ENCODE results near the gene CACNA1D.

The CACNA1D gene

DNA sequence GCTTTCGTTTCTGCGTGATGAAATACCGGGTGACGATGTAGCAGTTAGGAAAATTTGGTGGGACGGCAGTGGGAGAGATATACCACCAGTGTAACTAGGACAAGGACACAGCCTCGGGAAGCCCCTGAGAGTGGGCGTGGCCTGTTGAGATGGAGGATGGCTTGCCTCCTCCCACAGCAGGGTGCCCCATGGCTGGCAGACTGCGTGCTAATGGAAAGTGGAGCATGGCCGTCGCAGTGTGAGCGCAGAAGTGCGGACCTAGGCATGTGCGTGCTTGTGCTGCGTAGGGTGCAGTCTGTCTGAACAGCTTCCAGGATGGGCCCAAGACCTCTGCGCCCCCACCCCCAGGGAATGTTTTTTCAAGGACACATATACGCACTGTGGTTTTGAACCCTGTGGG lies 295.0 kb downstream of the CACNA1D start:
- no peak overlapping the region for H3K4me3 ChIP-seq (replicated peaks; ENCODE audit: low read depth, low read length)
- no peak for DNase-seq (ENCODE audit: extremely low read depth, low read depth)
- no peak for TF ChIP-seq CTCF (IDR thresholded peaks at IDR 0.05; ENCODE audit: low read depth, low read length, missing control alignments)

DNA sequence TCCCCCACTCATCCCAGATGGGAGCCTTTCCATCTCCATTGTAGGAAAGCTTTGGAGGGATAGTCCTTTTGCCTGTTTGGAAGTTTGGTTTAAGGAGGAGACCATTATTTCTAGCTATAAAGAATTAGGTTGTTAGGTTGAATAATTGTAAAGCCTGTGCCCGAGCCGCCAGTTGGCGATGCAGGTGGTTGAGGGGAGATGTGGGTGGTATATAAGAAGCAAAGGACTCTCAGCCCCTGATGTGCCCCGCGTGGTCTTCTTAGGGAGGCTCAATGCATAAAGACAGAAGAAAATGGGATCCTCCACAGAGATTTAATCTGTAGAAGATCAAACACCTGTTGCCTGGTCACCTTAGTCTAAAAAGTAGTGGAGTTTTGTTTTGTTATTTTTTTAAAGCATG lies 296.1 kb downstream of the CACNA1D start:
- H3K4me3 ChIP-seq (replicated peaks; ENCODE audit: low read depth, low read length), result no peak overlapping the region
- TF ChIP-seq CTCF (IDR thresholded peaks at IDR 0.05; ENCODE audit: low read depth, low read length, missing control alignments), result no peak

DNA sequence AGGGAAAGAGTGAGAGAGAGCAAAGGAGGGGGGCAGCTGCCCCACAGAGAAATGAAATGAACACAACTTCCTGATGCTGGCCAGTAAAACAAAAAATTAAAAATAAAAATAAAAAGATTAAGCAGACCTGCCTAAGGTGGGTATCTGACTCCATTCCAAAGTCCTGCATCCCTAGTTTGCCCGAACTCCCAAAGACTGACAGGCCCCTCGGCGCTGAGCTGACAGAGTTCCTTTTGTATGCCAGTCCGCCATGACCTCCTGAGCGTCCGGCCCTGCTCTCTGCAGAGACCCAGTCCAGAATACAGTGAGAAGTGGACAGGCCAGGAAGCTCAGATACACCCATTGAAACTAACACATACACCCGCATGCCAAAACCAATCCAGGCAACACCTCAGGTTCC lies 296.9 kb downstream of the CACNA1D start:
- H3K4me3 ChIP-seq (replicated peaks; ENCODE audit: low read depth, low read length), result no peak overlapping the region
- no peak for DNase-seq (ENCODE audit: extremely low read depth, low read depth)
- TF ChIP-seq CTCF (IDR thresholded peaks at IDR 0.05; ENCODE audit: low read depth, low read length, missing control alignments), result no peak

More for the DNA sequence above, 296.1 kb downstream of the CACNA1D start:
- DNase-seq (ENCODE audit: extremely low read depth, low read depth), result no peak

GRCh38 chr3:53792866-53793265 lies 298.5 kb downstream of the CACNA1D start:
- H3K4me3 ChIP-seq (replicated peaks; ENCODE audit: low read depth, low read length), result no peak overlapping the region
- no peak for DNase-seq (ENCODE audit: extremely low read depth, low read depth)
- no peak for TF ChIP-seq CTCF (IDR thresholded peaks at IDR 0.05; ENCODE audit: low read depth, low read length, missing control alignments)

DNA sequence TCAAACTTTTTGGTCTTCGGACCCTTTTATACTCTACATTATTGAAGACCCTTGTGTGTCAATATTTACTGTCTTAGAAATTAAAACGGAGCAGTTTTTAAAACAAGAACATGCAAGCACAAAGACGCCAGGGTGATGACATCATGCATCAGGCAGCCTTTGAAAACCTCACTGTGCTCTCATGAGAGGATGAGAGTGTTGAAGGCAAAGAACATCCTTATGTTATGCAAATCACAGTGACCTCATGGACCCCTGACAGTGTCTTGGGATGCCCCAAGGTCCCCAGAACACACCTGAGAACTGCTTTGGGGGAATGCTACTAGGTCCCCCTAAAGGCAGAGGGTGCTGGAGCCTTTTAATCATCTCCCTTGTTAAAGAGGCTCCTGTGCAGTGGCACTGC lies 300.2 kb downstream of the CACNA1D start:
- no peak for TF ChIP-seq CTCF (IDR thresholded peaks at IDR 0.05; ENCODE audit: low read depth, low read length, missing control alignments)
- no peak for DNase-seq (ENCODE audit: extremely low read depth, low read depth)
- H3K4me3 ChIP-seq (replicated peaks; ENCODE audit: low read depth, low read length), result no peak overlapping the region

DNA sequence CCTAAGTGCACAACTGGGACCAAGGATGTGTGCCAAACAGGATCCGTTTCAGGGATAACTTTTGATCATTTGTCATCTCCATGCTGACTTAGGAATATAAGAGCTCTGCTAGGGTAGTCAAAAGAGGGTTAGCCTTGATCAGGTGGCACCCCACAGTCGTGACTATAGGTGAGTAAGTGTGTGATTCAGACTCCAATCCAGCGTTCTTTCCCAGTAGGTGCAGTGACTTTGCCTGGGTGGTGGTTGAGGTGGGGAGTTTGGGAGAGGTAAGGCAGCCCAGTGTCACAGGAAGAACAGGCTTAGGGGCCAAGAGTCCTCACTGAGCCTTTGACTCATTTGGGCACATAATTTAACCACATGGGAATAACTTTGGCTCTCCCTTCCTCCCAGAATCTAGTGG lies 300.8 kb downstream of the CACNA1D start:
- DNase-seq (ENCODE audit: extremely low read depth, low read depth), result no peak
- TF ChIP-seq CTCF (IDR thresholded peaks at IDR 0.05; ENCODE audit: low read depth, low read length, missing control alignments), result no peak
- H3K4me3 ChIP-seq (replicated peaks; ENCODE audit: low read depth, low read length), result no peak overlapping the region

GRCh38 chr3:53795789-53796560 lies 301.6 kb downstream of the CACNA1D start:
- H3K4me3 ChIP-seq (replicated peaks; ENCODE audit: low read depth, low read length), result no peak overlapping the region
- DNase-seq (ENCODE audit: extremely low read depth, low read depth), result no peak
- TF ChIP-seq CTCF (IDR thresholded peaks at IDR 0.05; ENCODE audit: low read depth, low read length, missing control alignments), result no peak
